ENCODE measurements around the gene TACR1. TPM values are rescaled to one million over a fixed set of nuclear protein-coding genes. Genes with fewer than 3 reads are reported as not detected.
A peak's percentile ranks its signal among the peaks of the same experiment; 100 is the strongest.

TACR1 gene
- total RNA-seq, 4 donors from 2014 or later: 0.14 to 10.1 (median 0.18) TPM

- no peak overlapping the region for H3K4me3 ChIP-seq
- no peaks in the 10 kb centered on the region for H3K9me3 ChIP-seq
- TF ChIP-seq POLR2A (IDR thresholded peaks at IDR 0.05) (no peak), POLR2AphosphoS5 (IDR thresholded peaks at IDR 0.05) (no peak), CTCF (IDR thresholded peaks at IDR 0.05) (no peak), EP300 (IDR thresholded peaks at IDR 0.05; ENCODE audit: low read depth) (no peak)
- H3K36me3 ChIP-seq: no peaks in the 10 kb centered on the region
- 80 to 93% methylated on average over 1 of the region's 1 CpG for WGBS, 2 donors (ENCODE audit: low coverage in 1 of 2)
- DNase-seq: no peak
- H3K27me3 ChIP-seq: no peaks in the 10 kb centered on the region
- no peak overlapping the region for H3K27ac ChIP-seq
- H3K4me1 ChIP-seq: peaks cover 0 to 11% (median 5%) of the 10 kb centered on the region in 4 donors
- in situ Hi-C loops (cut with MboI; ENCODE audit: low pct_ligation_motif_present in 1 of 4, low pct_unique_long_range_greater_than_20kb in 1 of 4, low sequenced_read_pairs in 3 of 4): no loop called here
- intact Hi-C loops (cut with DNase I; ENCODE audit: low total_unique reads): no loop called here
Observed at GRCh38 chr2:75138528-75138927, 60.8 kb downstream of the TACR1 start.

GRCh38 chr2:75135776-75136400, 63.4 kb downstream of the TACR1 start:
- no peaks in the 10 kb centered on the region for H3K27me3 ChIP-seq
- H3K36me3 ChIP-seq: no peaks in the 10 kb centered on the region
- 56 to 74% methylated on average over 6 to 8 of the region's 8 CpGs for WGBS, 2 donors (ENCODE audit: low coverage in 1 of 2)
- H3K9me3 ChIP-seq: no peaks in the 10 kb centered on the region
- intact Hi-C loops (cut with DNase I; ENCODE audit: low total_unique reads) (no loop called here), in situ Hi-C loops (cut with MboI; ENCODE audit: low pct_ligation_motif_present in 1 of 4, low pct_unique_long_range_greater_than_20kb in 1 of 4, low sequenced_read_pairs in 3 of 4) (no loop called here)
- TF ChIP-seq CTCF (IDR thresholded peaks at IDR 0.05): no peak
- no peak for TF ChIP-seq POLR2AphosphoS5 (IDR thresholded peaks at IDR 0.05)
- TF ChIP-seq POLR2A (IDR thresholded peaks at IDR 0.05): no peak
- no peak for TF ChIP-seq EP300 (IDR thresholded peaks at IDR 0.05; ENCODE audit: low read depth)
- H3K27ac ChIP-seq: no peak overlapping the region
- no peak overlapping the region for H3K4me3 ChIP-seq
- no peak for DNase-seq
- peaks cover 0 to 11% (median 5%) of the 10 kb centered on the region in 4 donors for H3K4me1 ChIP-seq

- no peaks in the 10 kb centered on the region for H3K36me3 ChIP-seq
- TF ChIP-seq EP300 (IDR thresholded peaks at IDR 0.05; ENCODE audit: low read depth) (no peak), CTCF (IDR thresholded peaks at IDR 0.05) (no peak), POLR2AphosphoS5 (IDR thresholded peaks at IDR 0.05) (no peak), POLR2A (IDR thresholded peaks at IDR 0.05) (no peak)
- intact Hi-C loops (cut with DNase I; ENCODE audit: low total_unique reads): no loop called here
- H3K27ac ChIP-seq: peak overlapping the region in 1 of 4 donors; percentile 13
- no peaks in the 10 kb centered on the region for H3K27me3 ChIP-seq
- no peak overlapping the region for H3K4me3 ChIP-seq
- in situ Hi-C loops (cut with MboI; ENCODE audit: low pct_ligation_motif_present in 1 of 4, low pct_unique_long_range_greater_than_20kb in 1 of 4, low sequenced_read_pairs in 3 of 4): no loop called here
- peaks cover 0 to 11% (median 5%) of the 10 kb centered on the region in 4 donors for H3K4me1 ChIP-seq
- no peaks in the 10 kb centered on the region for H3K9me3 ChIP-seq
- 40 to 48% methylated on average over 1 of the region's 1 CpG for WGBS, 2 donors (ENCODE audit: low coverage in 1 of 2)
- DNase-seq: no peak
Observed at GRCh38 chr2:75134860-75135259, 64.5 kb downstream of the TACR1 start.

- Histone ChIP-seq H3K4me1 (peaks cover 0 to 11% (median 5%) of the 10 kb centered on the region in 4 donors), H3K36me3 (no peaks in the 10 kb centered on the region), H3K4me3 (no peak overlapping the region), H3K9me3 (no peaks in the 10 kb centered on the region), H3K27ac (peak overlapping the region in 1 of 4 donors; percentile 13), H3K27me3 (no peaks in the 10 kb centered on the region)
- in situ Hi-C loops (cut with MboI; ENCODE audit: low pct_ligation_motif_present in 1 of 4, low pct_unique_long_range_greater_than_20kb in 1 of 4, low sequenced_read_pairs in 3 of 4) (no loop called here), intact Hi-C loops (cut with DNase I; ENCODE audit: low total_unique reads) (no loop called here)
- no peak for TF ChIP-seq POLR2AphosphoS5 (IDR thresholded peaks at IDR 0.05)
- TF ChIP-seq POLR2A (IDR thresholded peaks at IDR 0.05): no peak
- TF ChIP-seq CTCF (IDR thresholded peaks at IDR 0.05): no peak
- no peak for TF ChIP-seq EP300 (IDR thresholded peaks at IDR 0.05; ENCODE audit: low read depth)
- WGBS, 2 donors (ENCODE audit: low coverage in 1 of 2): 73 to 79% methylated on average over 9 of the region's 9 CpGs
- DNase-seq: no peak
Observed at GRCh38 chr2:75133621-75134570, 65.4 kb downstream of the TACR1 start.
